MM.1S (cell line): ENCODE results near the gene KSR1.

ENCODE experiments used
- DNase-seq: peaks from one replicate; pipeline ENCODE4 v3.0.0-alpha.2; 2015
- H2AFZ ChIP-seq: fragments of 300-600 bp; sonication (generic); 2 replicates; pipeline ENCODE4 v1.6.0; 2016; ENCODE audit warnings: antibody characterized with exemption, low read length
- H3F3A ChIP-seq: fragments of 300-600 bp; sonication (generic); 2 replicates; pipeline ENCODE4 v1.6.1; 2016; ENCODE audit warnings: mild to moderate bottlenecking, antibody characterized with exemption, low read length, moderate library complexity, mixed read lengths; ENCODE audit not compliant: insufficient read depth
- H3K27ac ChIP-seq: fragments of 300-600 bp; sonication (generic); 2 replicates; pipeline ENCODE4 v1.5.1; 2016; ENCODE audit warnings: mild to moderate bottlenecking, low read length
- H3K27me3 ChIP-seq: fragments of 300-600 bp; sonication (generic); replicated peaks from 2 replicates; pipeline ENCODE4 v1.6.0; 2016; ENCODE audit warnings: low read length; ENCODE audit not compliant: insufficient read depth
- H3K36me3 ChIP-seq: fragments of 300-600 bp; sonication (generic); replicated peaks from 2 replicates; pipeline ENCODE4 v1.6.1; 2016; ENCODE audit warnings: mild to moderate bottlenecking, low read length, mixed read lengths; ENCODE audit not compliant: insufficient read depth
- H3K4me1 ChIP-seq: fragments of 300-600 bp; sonication (generic); 2 replicates; pipeline ENCODE4 v1.6.1; 2016; ENCODE audit warnings: low read length, mixed read lengths
- H3K4me2 ChIP-seq: fragments of 300-600 bp; sonication (generic); 2 replicates; pipeline ENCODE4 v1.6.0; 2016; ENCODE audit warnings: low read depth, low read length
- H3K4me3 ChIP-seq: fragments of 300-600 bp; sonication (generic); 2 replicates; pipeline ENCODE4 v1.5.1; 2016; ENCODE audit warnings: low read length, mixed read lengths
- H3K79me2 ChIP-seq: fragments of 300-600 bp; sonication (generic); 2 replicates; pipeline ENCODE4 v1.6.1; 2016; ENCODE audit warnings: mixed run types, low read length, mixed read lengths
- H3K9ac ChIP-seq: fragments of 300-600 bp; sonication (generic); 2 replicates; pipeline ENCODE4 v1.6.1; 2016; ENCODE audit warnings: low read length, mixed read lengths
- H3K9me2 ChIP-seq: fragments of 300-600 bp; sonication (generic); replicated peaks from 2 replicates; pipeline ENCODE4 v1.6.1; 2016; ENCODE audit warnings: mild to moderate bottlenecking, low read length, mixed read lengths; ENCODE audit not compliant: insufficient read depth
- H3K9me3 ChIP-seq: fragments of 300-600 bp; sonication (generic); replicated peaks from 2 replicates; pipeline ENCODE4 v1.6.1; 2016; ENCODE audit warnings: mild to moderate bottlenecking, low read length, mixed read lengths; ENCODE audit not compliant: insufficient read depth
- H4K20me1 ChIP-seq: fragments of 300-600 bp; sonication (generic); 2 replicates; pipeline ENCODE4 v1.6.1; 2016; ENCODE audit warnings: mild to moderate bottlenecking, low read length, moderate library complexity, mixed read lengths; ENCODE audit not compliant: insufficient read depth
- CTCF ChIP-seq: fragments of 300-600 bp; sonication (generic); IDR thresholded peaks from 2 replicates; pipeline ENCODE4 v1.5.1; 2016; ENCODE audit warnings: antibody characterized with exemption, low read length, mixed read lengths
- EZH2 ChIP-seq: fragments of 300-600 bp; sonication (generic); optimal IDR thresholded peaks from 2 replicates; pipeline ENCODE3; 2017; ENCODE audit warnings: low read depth, mild to moderate bottlenecking, antibody characterized with exemption, low read length, mixed read lengths
- EZH2phosphoT487 ChIP-seq: fragments of 300-600 bp; sonication (generic); IDR thresholded peaks from 2 replicates; pipeline ENCODE4 v1.6.1; 2018; ENCODE audit warnings: antibody characterized with exemption, low read length

The KSR1 gene

GRCh38 chr17:27566671-27567562 is 110.7 kb downstream of the KSR1 start:
- H3K4me1 ChIP-seq, result no peaks in the 10 kb centered on the region
- TF ChIP-seq EZH2, result no peak
- no peak for TF ChIP-seq EZH2phosphoT487
- TF ChIP-seq CTCF, result no peak
- H4K20me1 ChIP-seq, result no peaks in the 10 kb centered on the region
- no peak for DNase-seq
- H3K9ac ChIP-seq, result no peak overlapping the region
- no peaks in the 10 kb centered on the region for H3K79me2 ChIP-seq
- H3K9me3 ChIP-seq, result no peaks in the 10 kb centered on the region
- H2AFZ ChIP-seq, result no peak overlapping the region
- H3K36me3 ChIP-seq, result no peaks in the 10 kb centered on the region
- H3K27me3 ChIP-seq, result no peaks in the 10 kb centered on the region
- no peak overlapping the region for H3K4me2 ChIP-seq
- H3K27ac ChIP-seq, result no peak overlapping the region
- no peaks in the 10 kb centered on the region for H3K9me2 ChIP-seq
- H3K4me3 ChIP-seq, result no peak overlapping the region
- no peaks in the 10 kb centered on the region for H3F3A ChIP-seq

DNA sequence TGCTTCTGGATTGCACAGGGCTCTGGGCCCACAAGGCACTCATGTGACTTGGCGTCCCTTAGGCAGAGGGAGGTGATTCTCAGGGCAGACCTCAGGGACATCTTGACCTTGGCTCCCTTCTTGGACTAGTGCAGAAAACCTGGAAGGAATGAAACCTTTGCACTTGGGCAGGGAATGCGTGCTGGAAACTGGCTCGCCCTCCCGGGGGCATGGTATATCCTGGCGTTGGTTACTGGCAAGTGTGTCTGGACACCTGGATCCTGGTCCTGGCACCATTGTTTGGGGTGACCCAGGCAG is 111.3 kb downstream of the KSR1 start:
- Histone ChIP-seq H3K9me3 (no peaks in the 10 kb centered on the region), H3K9me2 (no peaks in the 10 kb centered on the region), H3F3A (no peaks in the 10 kb centered on the region), H3K4me1 (no peaks in the 10 kb centered on the region), H3K79me2 (no peaks in the 10 kb centered on the region), H3K9ac (no peak overlapping the region), H2AFZ (no peak overlapping the region), H3K27ac (no peak overlapping the region), H3K27me3 (no peaks in the 10 kb centered on the region), H3K4me2 (no peak overlapping the region), H3K4me3 (no peak overlapping the region), H4K20me1 (no peaks in the 10 kb centered on the region), H3K36me3 (no peaks in the 10 kb centered on the region)
- DNase-seq, result no peak
- TF ChIP-seq EZH2 (no peak), EZH2phosphoT487 (no peak), CTCF (no peak)

DNA sequence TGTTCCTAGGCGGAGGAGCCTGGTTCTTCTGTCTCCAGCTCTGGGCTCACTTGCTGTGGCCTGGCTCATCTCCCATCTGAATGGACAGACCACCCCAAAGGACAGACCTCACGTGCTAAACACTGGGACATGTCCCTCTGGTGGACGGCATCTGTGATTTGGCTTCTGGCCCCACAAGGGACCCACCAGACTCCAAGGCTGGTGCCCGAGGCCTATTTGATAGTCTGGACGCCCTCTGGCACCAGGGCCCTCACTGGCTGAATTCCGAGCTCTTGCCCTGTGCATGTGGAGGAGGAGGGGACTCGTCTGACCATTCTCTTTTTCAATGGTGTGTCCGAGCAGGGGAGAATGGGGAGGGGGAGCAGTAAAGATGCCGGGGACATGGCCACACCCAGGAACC is 112.0 kb downstream of the KSR1 start:
- no peak overlapping the region for H3K9ac ChIP-seq
- no peaks in the 10 kb centered on the region for H3K9me3 ChIP-seq
- H4K20me1 ChIP-seq, result no peaks in the 10 kb centered on the region
- no peak for DNase-seq
- H3K36me3 ChIP-seq, result no peaks in the 10 kb centered on the region
- H3K9me2 ChIP-seq, result no peaks in the 10 kb centered on the region
- TF ChIP-seq CTCF, result no peak
- TF ChIP-seq EZH2, result no peak
- TF ChIP-seq EZH2phosphoT487, result no peak
- H3K4me1 ChIP-seq, result no peaks in the 10 kb centered on the region
- H3K27ac ChIP-seq, result no peak overlapping the region
- no peaks in the 10 kb centered on the region for H3K27me3 ChIP-seq
- H3K79me2 ChIP-seq, result no peaks in the 10 kb centered on the region
- no peak overlapping the region for H3K4me3 ChIP-seq
- H2AFZ ChIP-seq, result no peak overlapping the region
- no peaks in the 10 kb centered on the region for H3F3A ChIP-seq
- H3K4me2 ChIP-seq, result no peak overlapping the region
